SK-N-SH treated with all-trans-retinoic acid at 6 μM for 48 hours (cell line): Measurements from ENCODE around the gene SASH1.
A peak's percentile ranks its signal among the peaks of the same experiment; 100 is the strongest.

Experiments
- ATAC-seq: fragments of 200-7000 bp; cut with Tn5 transposase; 3 replicates; pipeline ENCODE4 v1.9.1; 2020; ENCODE audit warnings: mild to moderate bottlenecking, moderate library complexity
- ARNTL ChIP-seq: fragments of 450-650 bp; formaldehyde crosslinking; IDR thresholded peaks from 2 replicates; pipeline ENCODE4 v1.5.0; 2020; ENCODE audit warnings: low read depth, mild to moderate bottlenecking, moderate library complexity, borderline replicate concordance
- BACH2 ChIP-seq: fragments of 250-450 bp; sonication (Bioruptor Pico); IDR thresholded peaks from 2 replicates; pipeline ENCODE4 v1.9.0; 2021; ENCODE audit warnings: mild to moderate bottlenecking, borderline replicate concordance
- CSDC2 ChIP-seq: fragments of 250-450 bp; sonication (Bioruptor Pico); IDR thresholded peaks from 2 replicates; pipeline ENCODE4 v1.5.0; 2020; ENCODE audit warnings: mild to moderate bottlenecking, moderate library complexity
- CSRNP3 ChIP-seq: fragments of 250-450 bp; sonication (Bioruptor Pico); IDR thresholded peaks from 2 replicates; pipeline ENCODE4 v1.5.1; 2021; ENCODE audit warnings: mild to moderate bottlenecking, moderate library complexity
- ESRRG ChIP-seq: fragments of 250-450 bp; sonication (Bioruptor Pico); IDR thresholded peaks from 2 replicates; pipeline ENCODE4 v1.6.1; 2021; ENCODE audit warnings: mild to moderate bottlenecking
- GLIS3 ChIP-seq: fragments of 250-450 bp; sonication (Bioruptor Pico); IDR thresholded peaks from 2 replicates; pipeline ENCODE4 v1.5.0; 2020; ENCODE audit warnings: mild to moderate bottlenecking, moderate library complexity
- ISL1 ChIP-seq: fragments of 250-450 bp; sonication (Bioruptor Pico); IDR thresholded peaks from 2 replicates; pipeline ENCODE4 v2.1.2; 2022; ENCODE audit warnings: mild to moderate bottlenecking, moderate library complexity
- PPARA ChIP-seq: fragments of 250-450 bp; sonication (Bioruptor Pico); IDR thresholded peaks from 2 replicates; pipeline ENCODE4 v1.5.0; 2020; ENCODE audit warnings: mild to moderate bottlenecking, borderline replicate concordance
- SNAI2 ChIP-seq: fragments of 250-450 bp; sonication (Bioruptor Pico); IDR thresholded peaks from 2 replicates; pipeline ENCODE4 v1.5.0; 2020; ENCODE audit warnings: mild to moderate bottlenecking, moderate library complexity
- TCF4 ChIP-seq: fragments of 250-450 bp; sonication (Bioruptor Pico); IDR thresholded peaks from 2 replicates; pipeline ENCODE4 v1.8.0; 2021; ENCODE audit warnings: mild to moderate bottlenecking, moderate library complexity, borderline replicate concordance
- ZC3H10 ChIP-seq: fragments of 250-450 bp; sonication (Bioruptor Pico); IDR thresholded peaks from 2 replicates; pipeline ENCODE4 v1.5.1; 2021; ENCODE audit warnings: mild to moderate bottlenecking, moderate library complexity
- ZFP30 ChIP-seq: fragments of 450-650 bp; formaldehyde crosslinking; IDR thresholded peaks from 2 replicates; pipeline ENCODE4 v1.5.0; 2022; ENCODE audit warnings: mild to moderate bottlenecking, moderate library complexity
- ZNF565 ChIP-seq: fragments of 450-650 bp; formaldehyde crosslinking; conservative IDR thresholded peaks from 2 replicates; pipeline ENCODE4 v1.5.0; 2020; ENCODE audit warnings: low read depth, mild to moderate bottlenecking, moderate library complexity
- ZNF70 ChIP-seq: fragments of 450-650 bp; formaldehyde crosslinking; IDR thresholded peaks from 2 replicates; pipeline ENCODE4 v1.5.0; 2020; ENCODE audit warnings: mild to moderate bottlenecking, moderate library complexity
- ZNF8 ChIP-seq: fragments of 450-650 bp; formaldehyde crosslinking; IDR thresholded peaks from 2 replicates; pipeline ENCODE4 v1.5.0; 2020; ENCODE audit warnings: mild to moderate bottlenecking, moderate library complexity
- TF ChIP-seq, protein P1 (sequence below): fragments of 250-450 bp; sonication (Bioruptor Pico); IDR thresholded peaks from 2 replicates; pipeline ENCODE4 v1.5.0; 2020; ENCODE audit warnings: mild to moderate bottlenecking, moderate library complexity
- TF ChIP-seq, protein P2 (sequence below): fragments of 250-450 bp; sonication (Bioruptor Pico); IDR thresholded peaks from 2 replicates; pipeline ENCODE4 v1.8.0; 2021; ENCODE audit warnings: low read depth, mild to moderate bottlenecking, moderate library complexity, borderline replicate concordance
- TF ChIP-seq, protein P3 (sequence below): fragments of 250-450 bp; sonication (Bioruptor Pico); IDR thresholded peaks from 2 replicates; pipeline ENCODE4 v1.8.0; 2020; ENCODE audit warnings: mild to moderate bottlenecking, moderate library complexity, borderline replicate concordance

SASH1 gene

DNA sequence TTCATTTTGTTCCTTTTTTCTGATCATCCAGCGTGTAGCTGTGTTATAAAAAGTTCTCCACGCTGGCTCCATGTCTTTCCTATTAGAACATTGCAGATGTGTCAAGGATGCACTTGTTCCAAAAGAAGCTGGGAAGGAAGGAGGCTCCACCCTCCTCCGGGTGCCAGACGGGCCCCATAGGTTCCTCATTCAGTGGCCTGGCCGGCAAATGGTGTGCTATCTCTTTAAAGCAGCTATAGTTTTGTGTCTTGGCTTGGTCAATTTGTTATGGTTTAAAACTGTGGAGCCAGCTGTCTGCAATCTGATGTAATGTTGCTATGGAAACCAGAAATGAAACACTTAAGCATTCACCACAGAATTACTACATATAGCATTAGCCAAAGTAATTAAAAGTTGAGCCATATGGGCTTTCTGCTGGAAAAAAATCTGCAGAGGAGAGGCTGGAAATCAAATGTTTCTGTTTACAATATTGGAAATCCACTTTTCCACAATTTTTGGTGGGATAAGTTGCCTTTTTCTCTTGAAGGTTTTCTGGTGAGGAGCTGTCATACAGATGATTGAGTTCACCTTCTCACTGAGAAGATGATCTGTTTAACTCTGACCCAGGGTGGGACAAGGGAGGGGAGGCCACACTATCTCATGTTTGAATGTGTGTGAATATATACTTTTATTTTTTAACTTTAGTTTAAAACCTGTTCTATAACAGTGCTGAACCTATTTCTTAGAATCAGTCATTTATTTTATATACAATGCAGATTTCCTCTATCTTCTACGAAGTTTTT is 167.4 kb downstream of the SASH1 start:
- peak; percentile 82 for ATAC-seq
- no peak for TF ChIP-seq SNAI2 (CRISPR knock-in tag)
- TF ChIP-seq ZFP30 (CRISPR knock-in tag) = no peak
- TF ChIP-seq ZNF8 = no peak
- TF ChIP-seq ISL1 (CRISPR knock-in tag) = no peak

DNA sequence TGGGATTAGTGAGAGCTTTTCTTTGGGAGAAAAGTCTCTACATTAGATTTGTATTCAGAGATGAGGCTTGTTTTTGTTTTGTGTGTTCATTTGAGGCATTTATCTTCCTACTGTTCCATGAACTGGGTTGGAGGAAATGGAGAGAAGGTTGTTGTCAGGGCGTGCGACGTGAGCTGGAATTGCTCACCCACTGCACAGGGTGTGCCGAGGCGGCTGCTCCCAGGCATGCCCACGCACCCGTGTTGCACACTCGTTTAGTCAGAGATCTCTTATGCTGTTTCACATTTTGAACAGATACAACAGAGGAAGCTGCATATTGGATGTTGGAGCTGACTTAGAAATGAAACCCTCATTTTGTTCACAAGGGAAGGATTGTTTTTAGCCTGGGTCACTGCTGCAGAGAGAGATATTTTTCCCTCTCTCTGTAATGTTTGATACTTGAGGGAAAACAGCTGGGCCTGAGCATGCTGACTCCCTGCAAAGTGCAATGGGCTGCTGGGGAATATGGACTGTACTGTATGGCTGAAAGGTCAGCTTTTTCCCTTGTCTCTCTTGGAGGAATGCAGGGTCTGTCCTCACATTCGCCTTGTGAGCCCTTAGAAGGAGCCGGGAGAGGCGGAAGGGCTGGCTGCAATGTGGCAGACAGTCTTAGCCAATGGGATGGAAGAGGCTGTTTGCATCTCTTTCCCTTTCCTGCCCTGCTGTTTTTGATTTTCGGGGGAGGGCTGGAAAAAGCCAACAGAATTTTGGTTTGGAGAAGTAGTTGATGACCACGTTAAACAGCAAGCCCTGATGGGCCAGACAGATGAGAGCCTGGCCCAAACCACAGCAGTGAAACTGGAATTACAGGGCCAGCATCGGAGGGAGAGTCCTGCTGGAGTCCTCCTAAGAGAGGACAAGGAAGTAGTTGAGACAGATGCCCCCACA is 170.8 kb downstream of the SASH1 start:
- peak; percentile 51 for ATAC-seq
- TF ChIP-seq ISL1 (CRISPR knock-in tag) (no peak), SNAI2 (CRISPR knock-in tag) (no peak), ZC3H10 (CRISPR knock-in tag) (no peak), CSRNP3 (CRISPR knock-in tag) (no peak)
- TF ChIP-seq, protein P1, sequence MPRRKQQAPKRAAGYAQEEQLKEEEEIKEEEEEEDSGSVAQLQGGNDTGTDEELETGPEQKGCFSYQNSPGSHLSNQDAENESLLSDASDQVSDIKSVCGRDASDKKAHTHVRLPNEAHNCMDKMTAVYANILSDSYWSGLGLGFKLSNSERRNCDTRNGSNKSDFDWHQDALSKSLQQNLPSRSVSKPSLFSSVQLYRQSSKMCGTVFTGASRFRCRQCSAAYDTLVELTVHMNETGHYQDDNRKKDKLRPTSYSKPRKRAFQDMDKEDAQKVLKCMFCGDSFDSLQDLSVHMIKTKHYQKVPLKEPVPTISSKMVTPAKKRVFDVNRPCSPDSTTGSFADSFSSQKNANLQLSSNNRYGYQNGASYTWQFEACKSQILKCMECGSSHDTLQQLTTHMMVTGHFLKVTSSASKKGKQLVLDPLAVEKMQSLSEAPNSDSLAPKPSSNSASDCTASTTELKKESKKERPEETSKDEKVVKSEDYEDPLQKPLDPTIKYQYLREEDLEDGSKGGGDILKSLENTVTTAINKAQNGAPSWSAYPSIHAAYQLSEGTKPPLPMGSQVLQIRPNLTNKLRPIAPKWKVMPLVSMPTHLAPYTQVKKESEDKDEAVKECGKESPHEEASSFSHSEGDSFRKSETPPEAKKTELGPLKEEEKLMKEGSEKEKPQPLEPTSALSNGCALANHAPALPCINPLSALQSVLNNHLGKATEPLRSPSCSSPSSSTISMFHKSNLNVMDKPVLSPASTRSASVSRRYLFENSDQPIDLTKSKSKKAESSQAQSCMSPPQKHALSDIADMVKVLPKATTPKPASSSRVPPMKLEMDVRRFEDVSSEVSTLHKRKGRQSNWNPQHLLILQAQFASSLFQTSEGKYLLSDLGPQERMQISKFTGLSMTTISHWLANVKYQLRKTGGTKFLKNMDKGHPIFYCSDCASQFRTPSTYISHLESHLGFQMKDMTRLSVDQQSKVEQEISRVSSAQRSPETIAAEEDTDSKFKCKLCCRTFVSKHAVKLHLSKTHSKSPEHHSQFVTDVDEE (CRISPR knock-in tag) = no peak

- no peak for TF ChIP-seq ISL1 (CRISPR knock-in tag)
- no peak for TF ChIP-seq ZNF565 (CRISPR knock-in tag)
- TF ChIP-seq, protein P1 (CRISPR knock-in tag) = no peak
- no peak for TF ChIP-seq ZNF8
- TF ChIP-seq ARNTL (CRISPR knock-in tag) = no peak
- no peak for TF ChIP-seq CSDC2 (CRISPR knock-in tag)
- no peak for TF ChIP-seq GLIS3
- no peak for TF ChIP-seq CSRNP3 (CRISPR knock-in tag)
- no peak for TF ChIP-seq SNAI2 (CRISPR knock-in tag)
- no peak for TF ChIP-seq ZNF70 (CRISPR knock-in tag)
- TF ChIP-seq, protein P2, sequence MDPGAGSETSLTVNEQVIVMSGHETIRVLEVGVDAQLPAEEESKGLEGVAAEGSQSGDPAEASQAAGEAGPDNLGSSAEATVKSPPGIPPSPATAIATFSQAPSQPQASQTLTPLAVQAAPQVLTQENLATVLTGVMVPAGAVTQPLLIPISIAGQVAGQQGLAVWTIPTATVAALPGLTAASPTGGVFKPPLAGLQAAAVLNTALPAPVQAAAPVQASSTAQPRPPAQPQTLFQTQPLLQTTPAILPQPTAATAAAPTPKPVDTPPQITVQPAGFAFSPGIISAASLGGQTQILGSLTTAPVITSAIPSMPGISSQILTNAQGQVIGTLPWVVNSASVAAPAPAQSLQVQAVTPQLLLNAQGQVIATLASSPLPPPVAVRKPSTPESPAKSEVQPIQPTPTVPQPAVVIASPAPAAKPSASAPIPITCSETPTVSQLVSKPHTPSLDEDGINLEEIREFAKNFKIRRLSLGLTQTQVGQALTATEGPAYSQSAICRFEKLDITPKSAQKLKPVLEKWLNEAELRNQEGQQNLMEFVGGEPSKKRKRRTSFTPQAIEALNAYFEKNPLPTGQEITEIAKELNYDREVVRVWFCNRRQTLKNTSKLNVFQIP (CRISPR knock-in tag) = no peak
- no peak for TF ChIP-seq ZC3H10 (CRISPR knock-in tag)
- no peak for TF ChIP-seq ZFP30 (CRISPR knock-in tag)
- TF ChIP-seq BACH2 (CRISPR knock-in tag) = no peak
- no peak for TF ChIP-seq ESRRG
- no peak for TF ChIP-seq PPARA
- TF ChIP-seq, protein P3, sequence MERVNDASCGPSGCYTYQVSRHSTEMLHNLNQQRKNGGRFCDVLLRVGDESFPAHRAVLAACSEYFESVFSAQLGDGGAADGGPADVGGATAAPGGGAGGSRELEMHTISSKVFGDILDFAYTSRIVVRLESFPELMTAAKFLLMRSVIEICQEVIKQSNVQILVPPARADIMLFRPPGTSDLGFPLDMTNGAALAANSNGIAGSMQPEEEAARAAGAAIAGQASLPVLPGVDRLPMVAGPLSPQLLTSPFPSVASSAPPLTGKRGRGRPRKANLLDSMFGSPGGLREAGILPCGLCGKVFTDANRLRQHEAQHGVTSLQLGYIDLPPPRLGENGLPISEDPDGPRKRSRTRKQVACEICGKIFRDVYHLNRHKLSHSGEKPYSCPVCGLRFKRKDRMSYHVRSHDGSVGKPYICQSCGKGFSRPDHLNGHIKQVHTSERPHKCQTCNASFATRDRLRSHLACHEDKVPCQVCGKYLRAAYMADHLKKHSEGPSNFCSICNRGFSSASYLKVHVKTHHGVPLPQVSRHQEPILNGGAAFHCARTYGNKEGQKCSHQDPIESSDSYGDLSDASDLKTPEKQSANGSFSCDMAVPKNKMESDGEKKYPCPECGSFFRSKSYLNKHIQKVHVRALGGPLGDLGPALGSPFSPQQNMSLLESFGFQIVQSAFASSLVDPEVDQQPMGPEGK (CRISPR knock-in tag) = no peak
- no peak for TF ChIP-seq TCF4 (CRISPR knock-in tag)
- no peak for ATAC-seq
Measured at GRCh38 chr6:148514091-148514845, 171.6 kb downstream of the SASH1 start.
